Central memory CD4-positive, alpha-beta T cell (primary cell): ENCODE results near the gene TIGAR.

Source experiments
- DNase-seq: peaks from one replicate; pipeline ENCODE4 v3.0.0; 2022

Gene TIGAR

GRCh38 chr12:4282892-4283511 lies 38.0 kb upstream of the TIGAR start:
- DNase-seq, result no peak

GRCh38 chr12:4283512-4284255 lies 37.3 kb upstream of the TIGAR start:
- DNase-seq, result no peak

- DNase-seq, result no peak
These were observed 36.7 kb upstream of the TIGAR start for GRCh38 chr12:4284306-4284705.

DNA sequence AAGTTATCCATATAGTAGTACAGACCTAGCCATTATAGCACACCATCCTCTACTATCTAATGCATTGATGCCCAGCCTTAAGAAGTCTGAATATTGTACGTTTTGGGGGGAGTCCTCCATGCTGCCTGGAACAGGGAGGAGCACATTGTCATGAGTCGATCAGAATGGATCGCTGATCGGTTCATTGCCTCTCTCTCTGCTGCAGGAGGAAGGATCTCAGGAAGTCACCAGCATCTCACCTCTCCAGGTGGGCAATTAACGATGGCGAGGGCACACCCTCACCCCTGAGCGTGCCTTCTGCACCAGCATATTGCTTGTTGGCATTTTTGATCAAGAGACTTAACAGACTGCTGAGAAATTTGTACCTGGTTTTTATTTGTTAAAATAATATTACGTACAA lies 35.9 kb upstream of the TIGAR start:
- DNase-seq, result no peak

DNA sequence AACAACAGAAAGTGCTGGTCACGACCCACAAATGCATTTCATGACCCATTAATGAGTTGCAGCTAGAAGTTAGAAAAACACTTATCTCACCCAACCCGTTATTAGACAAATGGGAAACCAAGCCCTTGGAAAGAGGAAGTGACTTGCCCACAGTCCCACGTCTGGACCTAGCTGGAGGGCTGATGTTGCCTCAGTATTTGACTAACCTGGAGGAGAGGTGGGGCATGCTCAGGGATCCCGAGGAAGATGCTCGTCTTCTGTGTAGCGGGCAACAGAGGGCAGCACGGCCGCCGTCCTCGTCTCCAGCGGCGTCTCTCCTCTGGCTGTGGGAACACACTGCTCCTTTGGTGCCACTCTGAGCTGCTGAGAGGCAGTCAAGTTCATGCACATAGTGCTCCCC lies 34.8 kb upstream of the TIGAR start:
- DNase-seq, result no peak

- DNase-seq, result no peak
These were observed 34.2 kb upstream of the TIGAR start for GRCh38 chr12:4286771-4287317.

- DNase-seq, result no peak
These were observed 33.4 kb upstream of the TIGAR start for GRCh38 chr12:4287325-4288211.

DNA sequence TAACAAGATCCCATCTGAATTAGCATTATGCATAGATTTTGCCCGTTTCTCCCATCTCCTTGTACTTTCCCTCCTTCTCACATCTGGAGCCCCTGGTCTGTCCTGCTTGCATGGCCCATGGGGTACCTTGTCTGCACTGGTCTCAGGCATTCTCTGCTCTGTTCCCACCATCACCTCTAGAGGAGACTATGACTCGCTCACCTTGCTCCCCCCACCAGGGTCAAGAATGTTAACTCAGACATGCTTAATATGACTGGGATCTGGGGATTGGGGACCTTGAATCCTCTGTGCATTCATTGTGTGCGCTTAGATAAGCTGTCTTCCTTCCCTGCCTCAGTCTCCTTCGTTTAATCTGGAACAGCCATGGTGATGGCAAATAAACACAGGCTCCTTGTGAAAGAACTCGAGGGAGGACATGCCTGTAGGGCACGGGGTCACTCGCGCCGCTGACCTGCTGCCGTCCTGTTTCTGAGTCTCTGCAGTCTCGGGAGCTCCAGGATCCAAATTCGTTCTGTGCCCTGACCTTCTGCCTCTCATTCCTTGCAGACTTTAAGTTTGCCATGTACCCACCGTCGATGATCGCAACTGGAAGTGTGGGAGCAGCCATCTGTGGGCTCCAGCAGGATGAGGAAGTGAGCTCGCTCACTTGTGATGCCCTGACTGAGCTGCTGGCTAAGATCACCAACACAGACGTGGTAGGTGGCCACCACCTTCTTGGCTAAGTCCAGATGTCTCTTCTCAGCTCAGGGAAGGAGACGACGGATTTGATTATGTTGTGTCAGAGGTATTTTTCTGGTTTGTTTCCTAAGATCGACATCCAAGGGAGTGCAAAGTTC lies 32.5 kb upstream of the TIGAR start:
- no peak for DNase-seq

GRCh38 chr12:4289231-4289878 lies 31.7 kb upstream of the TIGAR start:
- DNase-seq, result no peak

- DNase-seq, result no peak
These were observed 30.8 kb upstream of the TIGAR start for GRCh38 chr12:4289998-4290790.

DNA sequence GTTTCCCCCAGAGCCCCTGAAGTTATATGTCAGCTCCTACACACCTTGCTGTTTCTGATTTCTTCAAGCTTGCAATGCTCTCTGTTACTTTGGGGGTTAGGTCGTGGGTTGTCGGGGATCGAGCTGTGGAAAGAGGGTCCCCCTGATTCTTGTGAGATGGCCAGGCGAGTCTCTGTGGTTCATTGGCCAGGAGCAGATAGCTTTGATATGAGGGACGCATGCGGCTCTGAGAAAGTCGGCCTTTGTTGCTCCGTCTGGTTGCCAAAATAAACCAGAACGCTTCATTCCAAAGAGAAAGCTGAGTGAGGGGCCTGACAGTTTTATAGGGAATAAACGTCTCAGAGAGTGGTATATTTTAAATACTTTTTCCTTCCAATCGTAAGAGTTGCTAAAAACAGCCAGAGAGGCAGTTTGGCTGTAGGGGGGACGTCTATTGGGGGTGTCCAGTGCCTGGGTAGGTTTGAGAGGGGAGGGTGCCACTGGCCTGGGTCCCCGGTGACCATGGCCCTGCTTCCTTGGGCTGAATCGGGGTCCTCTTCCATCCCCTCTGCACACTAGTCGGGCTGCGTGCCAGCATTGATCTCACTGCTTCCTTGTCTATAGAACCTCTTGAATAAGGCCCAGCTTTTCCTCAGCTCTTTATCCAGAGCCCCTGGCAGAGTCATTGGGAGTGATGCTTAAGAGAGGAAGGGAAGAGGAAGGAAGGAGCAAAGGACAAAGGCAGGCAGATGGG lies 28.5 kb upstream of the TIGAR start:
- no peak for DNase-seq

DNA sequence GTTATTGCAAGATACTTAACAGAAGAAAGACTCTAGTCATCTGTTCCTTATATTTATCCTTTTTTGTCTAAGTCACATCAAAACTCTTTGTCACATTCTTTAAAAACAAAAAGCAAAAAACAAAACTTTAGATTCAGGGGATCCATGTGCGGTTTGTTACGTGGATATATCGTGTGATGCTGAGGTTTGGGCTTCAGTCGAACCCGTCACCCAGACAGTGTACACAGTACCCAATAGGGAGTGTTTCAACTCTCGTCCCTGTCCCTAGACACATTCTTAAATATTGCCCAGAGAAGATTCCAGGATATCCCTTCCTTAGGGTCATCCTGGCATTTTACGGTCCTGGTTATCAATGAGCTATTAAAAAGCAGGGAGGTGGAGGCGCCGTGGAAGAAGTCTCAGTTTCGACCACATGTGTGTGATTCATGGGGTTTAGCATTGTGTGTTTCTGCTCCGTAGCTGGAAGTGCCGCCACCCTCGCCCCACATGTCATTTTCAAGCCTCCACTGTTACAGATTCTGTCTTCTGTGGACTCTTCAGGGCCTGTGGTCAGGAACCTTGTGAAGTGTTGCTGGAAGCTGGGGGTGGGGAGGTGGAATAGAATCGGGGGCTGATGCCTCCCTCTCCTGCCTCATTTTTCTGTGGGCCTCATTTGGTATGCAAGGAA lies 27.6 kb upstream of the TIGAR start:
- peak; percentile 23 for DNase-seq

GRCh38 chr12:4293966-4294505 lies 27.0 kb upstream of the TIGAR start:
- no peak for DNase-seq

DNA sequence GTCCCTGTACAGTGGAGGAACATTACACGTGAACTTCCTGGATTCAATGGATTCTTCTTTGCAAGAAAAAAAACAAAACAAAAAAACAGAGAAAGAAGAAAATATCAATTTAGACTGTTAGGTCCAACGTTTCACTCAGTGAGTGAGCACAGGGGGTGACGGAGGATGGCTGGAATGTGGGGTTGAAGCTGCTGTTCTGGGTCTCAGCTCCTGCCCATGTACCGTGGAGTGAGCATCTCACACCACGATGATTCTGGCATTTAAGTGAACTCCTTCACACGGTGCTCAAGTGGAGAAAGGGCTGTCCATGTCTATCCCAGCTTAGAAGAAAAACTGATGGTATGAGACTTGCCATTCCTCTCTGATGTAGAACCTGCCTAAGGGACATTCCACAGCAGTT lies 24.3 kb upstream of the TIGAR start:
- DNase-seq, result no peak

- no peak for DNase-seq
These were observed 23.4 kb upstream of the TIGAR start for GRCh38 chr12:4297617-4298016.

- no peak for DNase-seq
These were observed 20.1 kb upstream of the TIGAR start for GRCh38 chr12:4300883-4301282.

- DNase-seq, result no peak
These were observed 19.0 kb upstream of the TIGAR start for GRCh38 chr12:4301932-4302501.

DNA sequence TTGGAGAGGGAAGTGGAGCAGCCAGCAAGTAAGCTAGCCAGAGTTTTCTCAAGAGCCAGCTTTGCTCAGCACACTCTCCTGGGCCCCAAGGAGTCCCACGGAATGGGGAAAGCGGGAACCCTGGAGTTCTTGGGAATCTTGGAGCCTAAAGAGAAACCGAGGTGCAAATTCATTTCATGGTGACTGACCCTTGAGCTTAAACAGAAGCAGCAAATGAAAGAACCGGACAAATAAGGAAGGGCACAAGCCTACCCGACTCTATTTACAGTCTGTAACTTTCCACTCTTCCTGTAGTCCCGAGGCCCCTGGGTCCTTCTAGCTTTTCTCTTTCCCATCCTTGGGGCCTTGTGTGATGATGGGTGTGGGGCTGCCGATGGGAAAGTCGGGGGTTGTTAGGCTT lies 18.1 kb upstream of the TIGAR start:
- no peak for DNase-seq

DNA sequence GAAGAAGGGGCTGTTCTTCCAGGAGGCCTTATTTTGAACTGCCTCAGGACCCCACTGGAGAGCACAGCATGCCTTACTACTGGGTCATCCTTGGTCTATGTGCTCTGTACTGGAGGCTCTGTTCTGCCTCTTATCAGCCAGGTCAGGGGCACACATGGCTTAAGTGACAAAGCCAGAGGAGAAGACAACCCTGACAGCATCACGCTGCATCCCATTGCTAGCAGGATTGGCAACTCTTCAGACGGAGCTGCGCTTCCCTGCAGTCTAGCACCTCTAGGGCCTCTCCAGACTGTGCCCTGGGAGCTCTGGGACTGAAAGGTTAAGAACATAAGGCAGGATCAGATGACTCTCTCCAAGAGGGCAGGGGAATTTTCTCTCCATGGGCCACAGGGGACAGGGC lies 17.3 kb upstream of the TIGAR start:
- DNase-seq, result no peak
